HEK293T (cell line): ENCODE data around the gene RBBP8.

Experiments used
- ARNT ChIP-seq: fragments of 450-650 bp; IDR thresholded peaks from 2 replicates; pipeline ENCODE4 v1.6.1; 2017; ENCODE audit warnings: mild to moderate bottlenecking
- BHLHE40 ChIP-seq: fragments of 450-650 bp; IDR thresholded peaks from 2 replicates; pipeline ENCODE4 v1.6.1; 2016; ENCODE audit warnings: mild to moderate bottlenecking, moderate library complexity, borderline replicate concordance
- CTBP1 ChIP-seq: fragments of 450-650 bp; IDR thresholded peaks from 2 replicates; pipeline ENCODE4 v1.6.1; 2016; ENCODE audit warnings: borderline replicate concordance
- ELF4 ChIP-seq: fragments of 450-650 bp; IDR thresholded peaks from 2 replicates; pipeline ENCODE4 v1.6.1; 2017; ENCODE audit warnings: antibody characterized with exemption
- FOXK2 ChIP-seq: fragments of 450-650 bp; IDR thresholded peaks from 2 replicates; pipeline ENCODE4 v1.6.1; 2016; ENCODE audit warnings: mild to moderate bottlenecking
- FOXM1 ChIP-seq: fragments of 450-650 bp; IDR thresholded peaks from 2 replicates; pipeline ENCODE4 v1.6.1; 2017; ENCODE audit warnings: mild to moderate bottlenecking, borderline replicate concordance
- HDGF ChIP-seq: fragments of 450-650 bp; IDR thresholded peaks from 2 replicates; pipeline ENCODE4 v1.6.1; 2017; ENCODE audit warnings: antibody characterized with exemption, borderline replicate concordance
- L3MBTL2 ChIP-seq: fragments of 450-650 bp; conservative IDR thresholded peaks from 2 replicates; pipeline ENCODE4 v1.6.1; 2016; ENCODE audit warnings: mild to moderate bottlenecking
- LEF1 ChIP-seq: fragments of 450-650 bp; IDR thresholded peaks from 2 replicates; pipeline ENCODE4 v1.6.1; 2017; ENCODE audit warnings: mild to moderate bottlenecking, borderline replicate concordance
- SP1 ChIP-seq: fragments of 450-650 bp; IDR thresholded peaks from 2 replicates; pipeline ENCODE4 v1.6.1; 2017
- SUZ12 ChIP-seq: fragments of 450-650 bp; IDR thresholded peaks from 2 replicates; pipeline ENCODE4 v1.6.1; 2016; ENCODE audit warnings: mild to moderate bottlenecking
- TARDBP ChIP-seq: fragments of 450-650 bp; IDR thresholded peaks from 2 replicates; pipeline ENCODE4 v1.6.1; 2016
- TF ChIP-seq, protein P1 (sequence below): fragments of 450-650 bp; IDR thresholded peaks from 2 replicates; pipeline ENCODE4 v1.6.1; 2016

DNA sequence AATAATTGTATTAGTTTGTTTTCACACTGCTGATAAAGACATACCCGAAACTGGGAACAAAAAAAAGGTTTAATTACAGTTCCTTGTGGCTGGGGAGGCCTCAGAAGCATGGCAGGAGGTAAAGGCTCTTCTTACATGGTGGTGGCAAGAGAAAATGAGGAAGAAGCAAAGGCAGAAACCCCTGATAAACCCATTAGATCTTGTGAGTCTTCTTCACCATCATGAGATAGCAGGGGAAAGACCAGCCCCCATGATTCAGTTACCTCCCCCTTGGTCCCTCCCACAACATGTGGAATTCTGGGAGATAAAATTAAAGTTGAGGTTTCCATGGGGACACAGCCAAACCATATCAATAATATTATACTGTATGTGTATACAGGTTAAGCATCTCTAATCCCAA is 128.9 kb downstream of the RBBP8 start:
- TF ChIP-seq BHLHE40 (no peak), L3MBTL2 (no peak), ARNT (no peak), FOXM1 (no peak), TARDBP (no peak), SP1 (no peak), FOXK2 (no peak), ELF4 (no peak), SUZ12 (no peak), CTBP1 (no peak), HDGF (no peak), LEF1 (no peak)
- TF ChIP-seq, protein P1, sequence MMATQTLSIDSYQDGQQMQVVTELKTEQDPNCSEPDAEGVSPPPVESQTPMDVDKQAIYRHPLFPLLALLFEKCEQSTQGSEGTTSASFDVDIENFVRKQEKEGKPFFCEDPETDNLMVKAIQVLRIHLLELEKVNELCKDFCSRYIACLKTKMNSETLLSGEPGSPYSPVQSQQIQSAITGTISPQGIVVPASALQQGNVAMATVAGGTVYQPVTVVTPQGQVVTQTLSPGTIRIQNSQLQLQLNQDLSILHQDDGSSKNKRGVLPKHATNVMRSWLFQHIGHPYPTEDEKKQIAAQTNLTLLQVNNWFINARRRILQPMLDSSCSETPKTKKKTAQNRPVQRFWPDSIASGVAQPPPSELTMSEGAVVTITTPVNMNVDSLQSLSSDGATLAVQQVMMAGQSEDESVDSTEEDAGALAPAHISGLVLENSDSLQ, result no peak
